Activated B cell treated with CpG ODN at 0.5 μM for 24 hours (primary cell): Measurements from ENCODE around the gene ZBTB18. TPM values are rescaled to one million over a fixed set of nuclear protein-coding genes. Genes with fewer than 3 reads are reported as not detected.

Experiments
- ATAC-seq: fragments of 200-7000 bp; cut with Tn5 transposase; one replicate; pipeline ENCODE4 v1.10.0; 2021; ENCODE audit warnings: low read depth, mild to moderate bottlenecking, moderate library complexity
- CTCF ChIA-PET: fragments of 350-600 bp; sonication (Branson Sonifier 250); formaldehyde crosslinking; loops from one replicate; lab custom pipeline; 2021; ENCODE audit warnings: antibody characterized with exemption; lab: Charles Lee
- POLR2A ChIA-PET: fragments of 350-600 bp; sonication (Branson Sonifier 250); formaldehyde crosslinking; loops from one replicate; lab custom pipeline; 2021; ENCODE audit warnings: antibody characterized with exemption; lab: Charles Lee
- DNase-seq: peaks from one replicate; pipeline ENCODE4 v3.0.0; 2022
- H3K27ac Mint-ChIP-seq: one replicate; pipeline ENCODE4 v1.8.0; 2020; ENCODE audit warnings: mixed read lengths
- H3K27me3 Mint-ChIP-seq: one replicate; pipeline ENCODE4 v1.8.0; 2021; ENCODE audit warnings: mixed read lengths
- H3K36me3 Mint-ChIP-seq: one replicate; pipeline ENCODE4 v1.8.0; 2021; ENCODE audit warnings: low read depth, mixed read lengths
- H3K4me1 Mint-ChIP-seq: one replicate; pipeline ENCODE4 v1.8.0; 2021; ENCODE audit warnings: mixed read lengths
- H3K4me3 Mint-ChIP-seq: one replicate; pipeline ENCODE4 v1.8.0; 2020; ENCODE audit warnings: mild to moderate bottlenecking, mixed read lengths
- H3K9me3 Mint-ChIP-seq: one replicate; pipeline ENCODE4 v1.8.0; 2020; ENCODE audit warnings: mixed read lengths
- intact Hi-C: fragments of 100-400 bp; cut with micrococcal nuclease; formaldehyde crosslinking; loops from one replicate; pipeline ENCODE4 v1.15.1; 2024
- total RNA-seq: library from RNA; stranded (reverse); gene quantifications from 2 replicates; pipeline ENCODE4 v1.2.3, GENCODE V29; 2022
- TF ChIP-seq, protein P1 (sequence below): fragments of 200-600 bp; IDR thresholded peaks from one replicate; pipeline ENCODE4 v1.8.0; 2022; ENCODE audit warnings: antibody characterized with exemption, mild to moderate bottlenecking

The ZBTB18 gene
- total RNA-seq, 1 donor from 2014 or later = 46.7 TPM

DNA sequence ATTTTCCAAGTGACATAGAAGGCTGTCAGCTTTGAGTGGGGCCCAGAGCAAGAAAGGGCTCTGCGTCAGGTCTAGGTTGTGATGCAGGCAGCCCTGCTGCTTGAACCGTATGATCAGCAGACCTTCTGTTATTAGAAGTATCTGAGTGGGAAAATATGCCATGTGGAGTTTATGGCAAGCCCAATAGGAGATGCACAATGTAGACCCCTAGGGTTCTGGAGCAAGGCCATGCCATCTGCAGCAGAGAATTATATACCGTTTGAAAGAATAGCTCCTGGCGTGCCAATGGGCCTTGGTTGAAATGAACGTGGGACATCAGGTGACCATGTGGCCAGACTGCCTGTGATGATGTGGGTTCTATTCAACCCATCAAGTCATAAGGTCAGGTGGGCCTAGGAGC lies 44.1 kb upstream of the ZBTB18 start:
- H3K27ac Mint-ChIP-seq = no peak overlapping the region
- intact Hi-C loops = no loop called here
- POLR2A ChIA-PET = no interaction called here
- CTCF ChIA-PET = no interaction called here
- no peaks in the 10 kb centered on the region for H3K9me3 Mint-ChIP-seq
- DNase-seq = no peak
- no peak for ATAC-seq
- peaks cover 10% of the 10 kb centered on the region for H3K4me1 Mint-ChIP-seq
- no peaks in the 10 kb centered on the region for H3K36me3 Mint-ChIP-seq
- peaks cover 8% of the 10 kb centered on the region for H3K27me3 Mint-ChIP-seq
- TF ChIP-seq, protein P1, sequence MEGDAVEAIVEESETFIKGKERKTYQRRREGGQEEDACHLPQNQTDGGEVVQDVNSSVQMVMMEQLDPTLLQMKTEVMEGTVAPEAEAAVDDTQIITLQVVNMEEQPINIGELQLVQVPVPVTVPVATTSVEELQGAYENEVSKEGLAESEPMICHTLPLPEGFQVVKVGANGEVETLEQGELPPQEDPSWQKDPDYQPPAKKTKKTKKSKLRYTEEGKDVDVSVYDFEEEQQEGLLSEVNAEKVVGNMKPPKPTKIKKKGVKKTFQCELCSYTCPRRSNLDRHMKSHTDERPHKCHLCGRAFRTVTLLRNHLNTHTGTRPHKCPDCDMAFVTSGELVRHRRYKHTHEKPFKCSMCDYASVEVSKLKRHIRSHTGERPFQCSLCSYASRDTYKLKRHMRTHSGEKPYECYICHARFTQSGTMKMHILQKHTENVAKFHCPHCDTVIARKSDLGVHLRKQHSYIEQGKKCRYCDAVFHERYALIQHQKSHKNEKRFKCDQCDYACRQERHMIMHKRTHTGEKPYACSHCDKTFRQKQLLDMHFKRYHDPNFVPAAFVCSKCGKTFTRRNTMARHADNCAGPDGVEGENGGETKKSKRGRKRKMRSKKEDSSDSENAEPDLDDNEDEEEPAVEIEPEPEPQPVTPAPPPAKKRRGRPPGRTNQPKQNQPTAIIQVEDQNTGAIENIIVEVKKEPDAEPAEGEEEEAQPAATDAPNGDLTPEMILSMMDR = no peak
- no peak overlapping the region for H3K4me3 Mint-ChIP-seq

DNA sequence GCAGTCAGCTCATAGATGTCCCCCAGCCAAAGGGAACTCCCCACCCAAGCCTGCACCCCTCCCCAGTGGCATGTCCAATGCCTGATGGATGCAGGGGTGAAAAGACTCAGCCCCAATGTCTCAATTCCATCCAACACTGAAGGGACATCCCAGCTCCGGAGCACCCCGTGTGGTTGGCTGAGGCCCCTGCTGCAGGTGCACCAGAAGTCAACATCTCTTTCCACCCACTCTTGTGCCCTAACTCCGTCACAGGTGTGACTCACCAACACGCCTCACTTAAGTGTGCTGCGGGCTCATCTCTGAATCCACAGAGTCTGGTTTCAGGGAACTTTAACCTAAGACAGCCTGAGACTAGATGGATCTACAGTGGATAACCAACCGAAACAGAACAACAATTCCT lies 40.9 kb upstream of the ZBTB18 start:
- DNase-seq (no peak), ATAC-seq (no peak)
- intact Hi-C loops = no loop called here
- no peaks in the 10 kb centered on the region for H3K4me1 Mint-ChIP-seq
- ChIA-PET POLR2A (no interaction called here), CTCF (no interaction called here)
- TF ChIP-seq, protein P1 = no peak
- H3K4me3 Mint-ChIP-seq = no peak overlapping the region
- peaks cover 8% of the 10 kb centered on the region for H3K27me3 Mint-ChIP-seq
- H3K36me3 Mint-ChIP-seq = no peaks in the 10 kb centered on the region
- H3K27ac Mint-ChIP-seq = no peak overlapping the region
- H3K9me3 Mint-ChIP-seq = no peaks in the 10 kb centered on the region

DNA sequence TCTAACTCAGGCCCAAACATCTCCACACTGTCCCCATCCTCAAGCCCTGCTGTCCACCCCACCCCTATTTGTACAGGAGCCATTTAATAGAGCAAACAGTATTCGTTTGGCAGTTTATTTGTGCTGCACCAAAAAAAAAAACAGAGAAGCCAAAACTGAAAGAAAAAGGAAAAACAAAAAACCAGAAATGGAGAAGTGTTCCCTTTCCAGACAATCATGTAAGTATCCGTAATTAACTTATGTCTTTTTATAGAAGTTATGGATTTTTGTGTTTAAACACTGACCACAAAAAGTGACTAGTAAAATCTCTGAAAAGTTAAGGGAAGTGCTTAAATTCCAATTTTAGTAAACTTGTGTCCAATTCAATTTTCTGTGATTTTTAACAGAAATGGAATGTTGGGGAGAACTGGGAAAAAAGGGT lies 40.4 kb upstream of the ZBTB18 start:
- H3K27me3 Mint-ChIP-seq = peaks cover 8% of the 10 kb centered on the region
- ChIA-PET CTCF (no interaction called here), POLR2A (no interaction called here)
- DNase-seq (no peak), ATAC-seq (no peak)
- intact Hi-C loops = no loop called here
- TF ChIP-seq, protein P1 = no peak
- no peak overlapping the region for H3K4me3 Mint-ChIP-seq
- no peaks in the 10 kb centered on the region for H3K36me3 Mint-ChIP-seq
- H3K27ac Mint-ChIP-seq = no peak overlapping the region
- H3K4me1 Mint-ChIP-seq = no peaks in the 10 kb centered on the region
- H3K9me3 Mint-ChIP-seq = no peaks in the 10 kb centered on the region

DNA sequence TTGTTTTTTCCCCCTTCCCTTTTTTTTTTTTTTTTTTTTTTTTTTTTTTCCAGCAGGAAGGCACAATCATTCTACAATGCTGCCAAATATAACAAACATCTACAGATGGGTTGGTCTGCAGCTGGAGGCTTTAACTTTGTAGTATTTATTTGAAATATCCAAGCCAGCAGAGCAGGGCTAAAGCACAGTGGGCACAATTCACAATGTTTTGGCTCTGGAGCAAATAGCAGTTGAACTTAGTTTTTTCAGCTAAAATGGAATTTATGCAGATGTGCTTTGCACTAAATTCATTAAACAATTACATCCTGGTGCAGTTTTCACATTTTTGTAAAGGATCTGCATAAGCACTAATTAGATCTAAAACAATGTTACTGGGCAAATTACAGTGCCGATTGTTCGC lies 39.8 kb upstream of the ZBTB18 start:
- POLR2A ChIA-PET = no interaction called here
- no peak overlapping the region for H3K27ac Mint-ChIP-seq
- CTCF ChIA-PET = no interaction called here
- H3K4me1 Mint-ChIP-seq = no peaks in the 10 kb centered on the region
- H3K27me3 Mint-ChIP-seq = peaks cover 8% of the 10 kb centered on the region
- no peaks in the 10 kb centered on the region for H3K36me3 Mint-ChIP-seq
- DNase-seq (no peak), ATAC-seq (no peak)
- intact Hi-C loops = no loop called here
- no peaks in the 10 kb centered on the region for H3K9me3 Mint-ChIP-seq
- H3K4me3 Mint-ChIP-seq = no peak overlapping the region
- TF ChIP-seq, protein P1 = no peak

DNA sequence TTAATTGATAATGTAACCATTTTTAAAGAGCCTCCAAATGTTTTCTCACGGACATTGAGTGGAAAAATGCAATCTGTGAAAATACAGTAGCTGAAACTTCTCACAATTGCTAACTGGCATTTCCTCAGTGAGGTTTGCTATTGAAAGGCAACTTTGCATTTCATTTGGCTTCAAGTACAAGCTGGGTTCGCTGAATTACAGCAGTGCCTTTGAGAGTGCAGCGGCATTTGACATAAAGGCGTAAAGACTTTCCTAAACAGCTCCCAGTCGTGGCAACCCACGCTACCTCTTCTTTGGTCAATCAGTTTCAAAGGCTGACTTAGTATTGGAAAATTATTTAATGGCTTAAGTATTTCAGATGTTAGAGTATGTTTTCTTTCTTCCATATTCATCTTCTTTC lies 39.3 kb upstream of the ZBTB18 start:
- H3K27me3 Mint-ChIP-seq = peaks cover 14% of the 10 kb centered on the region
- intact Hi-C loops = no loop called here
- H3K36me3 Mint-ChIP-seq = no peaks in the 10 kb centered on the region
- ChIA-PET POLR2A (no interaction called here), CTCF (no interaction called here)
- no peaks in the 10 kb centered on the region for H3K4me1 Mint-ChIP-seq
- DNase-seq (no peak), ATAC-seq (no peak)
- H3K4me3 Mint-ChIP-seq = no peak overlapping the region
- no peak overlapping the region for H3K27ac Mint-ChIP-seq
- TF ChIP-seq, protein P1 = no peak
- no peaks in the 10 kb centered on the region for H3K9me3 Mint-ChIP-seq
